RWPE1 (cell line): Measurements from ENCODE around the gene PLA2G6.
A peak's percentile ranks its signal among the peaks of the same experiment; 100 is the strongest.

ENCODE experiments used
- CTCF ChIA-PET: fragments of 350-600 bp; sonication (Branson Sonifier 250); formaldehyde crosslinking; extraction: SDS; loops from one replicate; lab custom pipeline; 2021; lab: Yijun Ruan, JAX
- POLR2A ChIA-PET: fragments of 400-600 bp; formaldehyde crosslinking; extraction: SDS; loops from one replicate; lab custom pipeline; 2020; ENCODE audit warnings: antibody characterized with exemption; ENCODE audit not compliant: low non-redundant PET; lab: Yijun Ruan, JAX
- DNase-seq: peaks from one replicate; pipeline ENCODE4 v3.0.0; 2012; ENCODE audit warnings: low spot score
- H3K27ac ChIP-seq: fragments of 450-650 bp; 2 replicates; pipeline ENCODE4 v1.5.1; 2017
- TF ChIP-seq, protein P1 (sequence below): fragments of 450-650 bp; conservative IDR thresholded peaks from 2 replicates; pipeline ENCODE4 v1.5.1; 2017; ENCODE audit warnings: low read depth, mild to moderate bottlenecking

PLA2G6 gene

DNA sequence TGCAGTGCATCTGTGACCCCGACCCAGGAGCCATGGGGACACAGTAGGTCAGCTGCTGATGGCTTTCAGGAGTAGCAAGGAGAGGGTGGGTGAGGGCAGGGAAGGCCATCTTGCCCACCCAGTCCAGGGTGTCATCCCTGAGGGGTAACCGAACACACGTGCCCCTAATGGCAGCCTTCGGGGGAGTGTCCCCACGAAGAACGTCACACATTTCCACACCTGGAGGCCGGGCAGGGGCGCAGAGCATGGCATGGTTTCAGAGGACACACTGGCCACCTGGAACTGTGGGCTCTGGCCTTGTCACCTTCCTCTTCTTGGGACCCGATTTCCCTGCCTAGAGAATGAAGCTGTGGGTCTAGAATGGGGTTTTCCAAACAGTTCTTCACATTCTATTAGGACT lies 51.8 kb downstream of the PLA2G6 start:
- TF ChIP-seq, protein P1, sequence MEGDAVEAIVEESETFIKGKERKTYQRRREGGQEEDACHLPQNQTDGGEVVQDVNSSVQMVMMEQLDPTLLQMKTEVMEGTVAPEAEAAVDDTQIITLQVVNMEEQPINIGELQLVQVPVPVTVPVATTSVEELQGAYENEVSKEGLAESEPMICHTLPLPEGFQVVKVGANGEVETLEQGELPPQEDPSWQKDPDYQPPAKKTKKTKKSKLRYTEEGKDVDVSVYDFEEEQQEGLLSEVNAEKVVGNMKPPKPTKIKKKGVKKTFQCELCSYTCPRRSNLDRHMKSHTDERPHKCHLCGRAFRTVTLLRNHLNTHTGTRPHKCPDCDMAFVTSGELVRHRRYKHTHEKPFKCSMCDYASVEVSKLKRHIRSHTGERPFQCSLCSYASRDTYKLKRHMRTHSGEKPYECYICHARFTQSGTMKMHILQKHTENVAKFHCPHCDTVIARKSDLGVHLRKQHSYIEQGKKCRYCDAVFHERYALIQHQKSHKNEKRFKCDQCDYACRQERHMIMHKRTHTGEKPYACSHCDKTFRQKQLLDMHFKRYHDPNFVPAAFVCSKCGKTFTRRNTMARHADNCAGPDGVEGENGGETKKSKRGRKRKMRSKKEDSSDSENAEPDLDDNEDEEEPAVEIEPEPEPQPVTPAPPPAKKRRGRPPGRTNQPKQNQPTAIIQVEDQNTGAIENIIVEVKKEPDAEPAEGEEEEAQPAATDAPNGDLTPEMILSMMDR, result no peak
- H3K27ac ChIP-seq, result 0 out of 2 replicates have a peak overlapping the region, but pooled peaks have one; percentile 8
- no peak for DNase-seq
- POLR2A ChIA-PET, result no interaction called here
- CTCF ChIA-PET, result interaction anchor here (0.7 kb wide), 1 partner anchor 17 kb away, joined by 3 read pairs; no protein-coding TSS in a partner anchor

DNA sequence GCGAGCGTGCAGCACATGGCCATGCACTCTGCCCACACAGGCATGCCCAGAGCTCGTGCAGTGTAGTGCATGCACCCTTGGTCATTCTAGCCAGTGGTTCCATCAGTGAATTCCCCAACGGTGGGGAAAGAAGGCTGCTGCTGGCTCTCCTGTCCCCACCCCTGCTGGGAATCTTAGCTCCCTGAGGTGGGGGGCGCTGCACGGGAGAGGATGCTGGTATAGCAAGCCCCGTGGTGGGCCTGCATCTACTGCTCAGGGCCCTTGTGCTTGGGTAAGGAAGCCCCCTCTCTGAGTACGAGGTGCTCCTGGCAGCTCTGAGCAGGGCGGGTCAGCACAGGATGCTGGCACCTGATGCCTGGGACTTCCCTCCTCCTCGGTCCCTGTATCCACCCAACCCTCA lies 52.6 kb downstream of the PLA2G6 start:
- DNase-seq, result no peak
- ChIA-PET POLR2A (no interaction called here), CTCF (interaction anchor here (0.5 kb wide), 1 partner anchor 523 kb away, joined by 5 read pairs; no protein-coding TSS in a partner anchor)

DNA sequence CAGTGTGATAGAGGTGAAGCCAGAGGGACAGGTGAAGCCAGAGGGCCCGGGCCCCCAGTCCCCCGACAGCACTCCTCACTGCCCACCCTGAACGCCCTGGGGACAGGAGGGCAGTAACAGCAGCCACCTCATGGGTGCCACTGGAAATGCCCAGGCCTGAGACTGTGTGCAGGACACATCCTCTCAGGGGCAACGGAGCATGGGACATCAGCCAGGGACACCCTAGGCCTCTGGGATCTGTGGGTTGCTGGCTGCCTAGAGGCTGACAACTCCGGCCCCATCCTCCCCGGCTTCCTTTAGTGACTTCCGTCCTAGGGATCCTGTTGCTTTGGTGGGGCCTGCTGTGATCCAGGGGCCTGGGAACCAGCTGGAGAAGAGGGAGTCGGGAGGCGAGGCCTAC lies 53.8 kb downstream of the PLA2G6 start:
- POLR2A ChIA-PET, result no interaction called here
- H3K27ac ChIP-seq, result no peak overlapping the region; the same call in 1 of the 2 replicates
- no peak for DNase-seq
- CTCF ChIA-PET, result no interaction called here
- TF ChIP-seq, protein P1, result no peak

More for the DNA sequence above, 52.6 kb downstream of the PLA2G6 start:
- TF ChIP-seq, protein P1, result no peak
- no peak overlapping the region for H3K27ac ChIP-seq

DNA sequence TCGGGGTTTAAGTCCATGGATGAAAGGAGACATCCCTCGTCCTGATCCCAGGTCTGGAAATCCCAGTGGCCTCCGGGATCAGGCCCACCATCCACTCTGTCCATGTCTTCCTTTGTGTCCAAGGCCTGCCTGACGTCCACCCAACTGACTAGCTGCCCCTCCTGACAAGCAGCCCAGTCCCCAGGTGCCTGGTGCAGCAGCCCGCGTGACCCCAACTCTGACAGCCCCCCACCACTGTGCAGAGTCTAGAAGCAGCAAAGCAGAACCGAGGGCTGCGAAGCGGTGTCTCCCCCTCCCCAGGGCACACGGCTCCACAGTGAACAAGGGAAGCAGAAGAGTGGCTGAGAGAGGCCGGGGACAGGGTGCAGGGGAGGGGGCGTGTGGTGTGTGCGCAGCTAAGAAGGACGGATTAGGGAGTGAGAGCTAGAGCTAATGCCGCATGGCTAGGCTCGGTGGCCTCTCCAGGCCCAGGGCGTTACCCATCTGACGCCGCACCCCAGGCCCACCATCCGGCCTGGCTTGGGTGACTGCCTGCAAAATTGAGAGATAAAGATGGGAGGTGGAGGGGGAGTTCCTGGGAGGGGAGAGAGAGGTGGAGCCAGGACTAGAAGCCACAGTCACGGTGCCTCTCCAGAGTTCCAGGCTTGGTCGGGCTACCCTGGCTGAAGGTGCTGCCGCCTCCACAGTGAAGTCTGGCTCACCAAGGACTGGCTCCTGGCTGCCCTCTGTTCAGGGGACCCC lies 54.5 kb downstream of the PLA2G6 start:
- TF ChIP-seq, protein P1, result no peak
- no peak overlapping the region; the same call in 1 of the 2 replicates for H3K27ac ChIP-seq
- DNase-seq, result no peak
- ChIA-PET POLR2A (no interaction called here), CTCF (no interaction called here)

DNA sequence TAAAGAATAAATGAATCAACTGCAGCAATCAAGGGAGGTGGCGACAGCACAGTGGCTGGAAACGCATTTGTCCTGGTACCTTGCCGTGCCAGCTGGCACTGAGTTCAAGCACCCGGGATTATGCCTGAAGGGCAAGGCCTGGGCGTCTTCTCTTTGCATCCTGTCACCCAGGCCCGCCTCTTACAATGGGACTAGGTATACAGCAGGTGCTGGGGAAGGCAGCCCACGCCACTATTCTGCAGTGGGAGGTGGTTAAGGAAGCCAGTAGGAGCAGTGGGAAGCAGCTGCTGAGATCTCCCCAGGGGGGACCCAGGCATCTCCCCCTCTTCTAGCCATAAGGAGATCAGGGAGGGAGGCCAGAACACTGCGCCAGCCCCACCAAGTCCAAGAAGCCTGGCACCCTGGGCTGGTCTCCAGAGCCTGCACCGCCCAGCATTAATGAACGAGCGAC lies 55.9 kb downstream of the PLA2G6 start:
- ChIA-PET POLR2A (no interaction called here), CTCF (no interaction called here)
- peak overlapping the region; percentile 72 for H3K27ac ChIP-seq
- TF ChIP-seq, protein P1, result no peak
- no peak for DNase-seq

DNA sequence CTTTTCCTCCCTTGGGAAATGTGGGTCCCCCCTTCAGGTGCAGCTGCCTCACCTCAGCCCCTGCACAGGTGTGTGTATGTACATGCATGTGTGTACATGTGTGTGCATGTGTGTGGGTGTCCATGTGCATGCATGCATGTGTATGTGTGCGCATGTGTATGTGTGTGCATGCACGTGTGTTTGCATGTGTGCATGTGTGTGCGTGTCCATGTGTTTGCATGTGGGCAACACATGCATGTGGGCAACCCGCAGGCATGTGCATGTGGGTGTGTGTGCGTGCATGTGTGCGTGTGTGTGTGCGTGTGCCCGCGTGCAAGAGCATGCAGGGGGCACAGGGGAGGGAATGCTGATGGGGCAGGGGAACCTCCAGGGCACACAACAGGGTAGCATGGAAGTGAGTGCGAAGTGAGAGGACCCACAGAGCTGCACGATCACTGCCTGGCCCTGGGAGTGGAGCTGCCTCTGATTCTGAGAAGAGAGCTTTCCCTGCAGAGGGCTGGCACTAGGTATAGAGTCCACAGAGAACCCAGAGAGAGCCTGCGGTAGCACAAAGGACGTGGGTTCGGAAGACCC lies 56.5 kb downstream of the PLA2G6 start:
- ChIA-PET POLR2A (no interaction called here), CTCF (no interaction called here)
- H3K27ac ChIP-seq, result peak overlapping the region; percentile 72
- TF ChIP-seq, protein P1, result no peak
- DNase-seq, result no peak
